Measurements from ENCODE around the gene KCNMA1.

- TF ChIP-seq POLR2A (IDR thresholded peaks at IDR 0.05; ENCODE audit: extremely low read depth, insufficient read length), result no peak
- TF ChIP-seq, protein P1, sequence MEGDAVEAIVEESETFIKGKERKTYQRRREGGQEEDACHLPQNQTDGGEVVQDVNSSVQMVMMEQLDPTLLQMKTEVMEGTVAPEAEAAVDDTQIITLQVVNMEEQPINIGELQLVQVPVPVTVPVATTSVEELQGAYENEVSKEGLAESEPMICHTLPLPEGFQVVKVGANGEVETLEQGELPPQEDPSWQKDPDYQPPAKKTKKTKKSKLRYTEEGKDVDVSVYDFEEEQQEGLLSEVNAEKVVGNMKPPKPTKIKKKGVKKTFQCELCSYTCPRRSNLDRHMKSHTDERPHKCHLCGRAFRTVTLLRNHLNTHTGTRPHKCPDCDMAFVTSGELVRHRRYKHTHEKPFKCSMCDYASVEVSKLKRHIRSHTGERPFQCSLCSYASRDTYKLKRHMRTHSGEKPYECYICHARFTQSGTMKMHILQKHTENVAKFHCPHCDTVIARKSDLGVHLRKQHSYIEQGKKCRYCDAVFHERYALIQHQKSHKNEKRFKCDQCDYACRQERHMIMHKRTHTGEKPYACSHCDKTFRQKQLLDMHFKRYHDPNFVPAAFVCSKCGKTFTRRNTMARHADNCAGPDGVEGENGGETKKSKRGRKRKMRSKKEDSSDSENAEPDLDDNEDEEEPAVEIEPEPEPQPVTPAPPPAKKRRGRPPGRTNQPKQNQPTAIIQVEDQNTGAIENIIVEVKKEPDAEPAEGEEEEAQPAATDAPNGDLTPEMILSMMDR (IDR thresholded peaks at IDR 0.05; ENCODE audit: low read depth, low read length), result no peak
- TF ChIP-seq, protein P2, sequence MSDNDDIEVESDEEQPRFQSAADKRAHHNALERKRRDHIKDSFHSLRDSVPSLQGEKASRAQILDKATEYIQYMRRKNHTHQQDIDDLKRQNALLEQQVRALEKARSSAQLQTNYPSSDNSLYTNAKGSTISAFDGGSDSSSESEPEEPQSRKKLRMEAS (IDR thresholded peaks at IDR 0.05; ENCODE audit: low read depth, low read length), result no peak
Observed at GRCh38 chr10:77237120-77237519, 400.5 kb downstream of the KCNMA1 start.

Measured in NB4 (cell line).